ENCODE measurements around the gene PPP2R2C. TPM values are rescaled to one million over a fixed set of nuclear protein-coding genes. Genes with fewer than 3 reads are reported as not detected.

Gene PPP2R2C
- polyA plus RNA-seq, 1 of the 3 experiments (the other 2 are of a cell fraction): 0.21 TPM

GRCh38 chr4:6356076-6356560 is 116.3 kb downstream of the PPP2R2C start:
- Histone ChIP-seq H3K9me3 (no peaks in the 10 kb centered on the region), H3K4me3 (ENCODE audit: low read depth in 2 of 2, low read length in 1 of 2) (no peak overlapping the region), H3K27me3 (ENCODE audit: insufficient read depth) (no peaks in the 10 kb centered on the region), H3K79me2 (ENCODE audit: insufficient read depth) (no peaks in the 10 kb centered on the region), H3K4me2 (no peak overlapping the region), H3K27ac (ENCODE audit: low read depth in 2 of 2, low read length in 1 of 2) (no peak overlapping the region), H3K4me1 (ENCODE audit: control insufficient read depth in 1 of 2, insufficient read depth in 2 of 2, low read depth in 1 of 2, low read length in 1 of 2) (peaks cover 0 to 8% of the 10 kb centered on the region in 2 experiments; a peak in 1 of 4 replicates), H3K9ac (no peak overlapping the region), H2AFZ (ENCODE audit: low read depth) (no peak overlapping the region), H4K20me1 (ENCODE audit: insufficient read depth) (no peaks in the 10 kb centered on the region), H3K9me2 (no peaks in the 10 kb centered on the region), H3K36me3 (replicated peaks in 1 of 2; ENCODE audit: control insufficient read depth in 1 of 2, insufficient read depth in 2 of 2, low read length in 1 of 2) (no peaks in the 10 kb centered on the region), H3F3A (replicated peaks; ENCODE audit: insufficient read depth) (no peaks in the 10 kb centered on the region)
- ChIA-PET CTCF (interaction anchor here (1.4 to 2.0 kb wide), 2 partner anchors 24 to 190 kb away, joined by 6 to 7 read pairs; no protein-coding TSS in a partner anchor), POLR2A (no interaction called here)
- TF ChIP-seq GATA2 (CRISPR knock-in tag; IDR thresholded peaks at IDR 0.05) (no peak), RAD21 (IDR thresholded peaks at IDR 0.05; ENCODE audit: low read length) (no peak), FOXM1 (IDR thresholded peaks at IDR 0.05; ENCODE audit: low read depth) (no peak), TEAD4 (IDR thresholded peaks at IDR 0.05; ENCODE audit: borderline replicate concordance, insufficient read depth) (no peak), ZBTB33 (IDR thresholded peaks at IDR 0.05; ENCODE audit: borderline replicate concordance, low read depth) (no peak), RXRA (IDR thresholded peaks at IDR 0.05; ENCODE audit: borderline replicate concordance, low read depth) (no peak), IRF3 (IDR thresholded peaks at IDR 0.05; ENCODE audit: low read depth, low read length) (no peak), FOSL2 (IDR thresholded peaks at IDR 0.05; ENCODE audit: borderline replicate concordance, low read depth) (no peak)
- WGBS (ENCODE audit: low lambda C conversion rate): 68% methylated on average over 7 of the region's 11 CpGs
- no peak for DNase-seq

GRCh38 chr4:6355052-6355451 is 117.4 kb downstream of the PPP2R2C start:
- H3K9me3 ChIP-seq: no peaks in the 10 kb centered on the region
- 31% methylated on average over 3 of the region's 3 CpGs for WGBS (ENCODE audit: low lambda C conversion rate)
- no peaks in the 10 kb centered on the region for H3F3A ChIP-seq (replicated peaks; ENCODE audit: insufficient read depth)
- H3K4me1 ChIP-seq (ENCODE audit: control insufficient read depth in 1 of 2, insufficient read depth in 2 of 2, low read depth in 1 of 2, low read length in 1 of 2): peaks cover 0 to 2% of the 10 kb centered on the region in 2 experiments; a peak in 2 of 4 replicates
- no peaks in the 10 kb centered on the region for H3K27me3 ChIP-seq (ENCODE audit: insufficient read depth)
- TF ChIP-seq ELF1 (IDR thresholded peaks at IDR 0.05) (no peak), MXI1 (IDR thresholded peaks at IDR 0.05; ENCODE audit: low read depth, low read length) (no peak), ZBTB33 (IDR thresholded peaks at IDR 0.05; ENCODE audit: borderline replicate concordance, low read depth) (no peak), RXRA (IDR thresholded peaks at IDR 0.05; ENCODE audit: borderline replicate concordance, low read depth) (no peak), NFIC (IDR thresholded peaks at IDR 0.05; ENCODE audit: borderline replicate concordance) (no peak), EZH2phosphoT487 (IDR thresholded peaks at IDR 0.05; ENCODE audit: borderline replicate concordance, low read depth) (no peak), GABPA (IDR thresholded peaks at IDR 0.05; ENCODE audit: low read depth) (no peak), JUND (IDR thresholded peaks at IDR 0.05) (no peak), SIN3A (IDR thresholded peaks at IDR 0.05; ENCODE audit: borderline replicate concordance, low read depth, low read length) (no peak), REST (IDR thresholded peaks at IDR 0.05; ENCODE audit: low read depth, low read length) (no peak)
- ChIA-PET POLR2A (no interaction called here), CTCF (interaction anchor here (1.1 to 1.2 kb wide), 2 partner anchors 22 to 24 kb away, joined by 4 to 6 read pairs; no protein-coding TSS in a partner anchor)
- H3K4me2 ChIP-seq: no peak overlapping the region
- no peak overlapping the region for H3K4me3 ChIP-seq (ENCODE audit: low read depth in 2 of 2, low read length in 1 of 2)
- no peaks in the 10 kb centered on the region for H3K36me3 ChIP-seq (replicated peaks in 1 of 2; ENCODE audit: control insufficient read depth in 1 of 2, insufficient read depth in 2 of 2, low read length in 1 of 2)
- no peak overlapping the region for H3K27ac ChIP-seq (ENCODE audit: low read depth in 2 of 2, low read length in 1 of 2)
- no peak overlapping the region for H3K9ac ChIP-seq
- no peak overlapping the region for H2AFZ ChIP-seq (ENCODE audit: low read depth)
- H3K9me2 ChIP-seq: no peaks in the 10 kb centered on the region
- no peaks in the 10 kb centered on the region for H4K20me1 ChIP-seq (ENCODE audit: insufficient read depth)
- H3K79me2 ChIP-seq (ENCODE audit: insufficient read depth): no peaks in the 10 kb centered on the region
- DNase-seq: no peak

Data from SK-N-SH (cell line).